ENCODE data around the gene FAM237B. TPM values are rescaled to one million over a fixed set of nuclear protein-coding genes. Genes with fewer than 3 reads are reported as not detected.

The FAM237B gene
- total RNA-seq, 1 donor from 2014 or later: not detected

DNA sequence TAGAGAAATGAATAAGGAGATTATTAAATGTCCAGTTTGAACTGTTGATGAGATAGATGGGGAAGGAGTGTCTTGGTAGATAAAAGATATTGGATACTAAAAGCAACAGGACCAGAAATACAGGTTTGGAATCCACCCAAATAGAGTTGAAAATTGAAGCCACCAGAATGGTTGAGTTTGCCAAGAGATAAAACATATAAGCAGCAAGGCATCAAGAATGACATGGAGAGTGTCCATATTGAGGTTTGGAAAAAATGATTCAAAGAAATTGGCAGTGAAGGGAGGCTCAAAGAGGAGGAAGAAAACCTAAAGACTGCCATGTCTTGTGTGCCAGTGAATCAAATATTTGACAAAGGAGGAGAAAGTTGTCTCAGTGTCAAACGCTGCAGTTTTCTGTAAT, 51.9 kb downstream of the FAM237B start:
- no peaks in the 10 kb centered on the region for H3K36me3 ChIP-seq
- no peaks in the 10 kb centered on the region for H3K9me3 ChIP-seq
- no peak for DNase-seq
- H3K27ac ChIP-seq: no peak overlapping the region
- H3K4me3 ChIP-seq: no peak overlapping the region
- intact Hi-C loops (cut with DNase I): no loop called here
- TF ChIP-seq, protein P1, sequence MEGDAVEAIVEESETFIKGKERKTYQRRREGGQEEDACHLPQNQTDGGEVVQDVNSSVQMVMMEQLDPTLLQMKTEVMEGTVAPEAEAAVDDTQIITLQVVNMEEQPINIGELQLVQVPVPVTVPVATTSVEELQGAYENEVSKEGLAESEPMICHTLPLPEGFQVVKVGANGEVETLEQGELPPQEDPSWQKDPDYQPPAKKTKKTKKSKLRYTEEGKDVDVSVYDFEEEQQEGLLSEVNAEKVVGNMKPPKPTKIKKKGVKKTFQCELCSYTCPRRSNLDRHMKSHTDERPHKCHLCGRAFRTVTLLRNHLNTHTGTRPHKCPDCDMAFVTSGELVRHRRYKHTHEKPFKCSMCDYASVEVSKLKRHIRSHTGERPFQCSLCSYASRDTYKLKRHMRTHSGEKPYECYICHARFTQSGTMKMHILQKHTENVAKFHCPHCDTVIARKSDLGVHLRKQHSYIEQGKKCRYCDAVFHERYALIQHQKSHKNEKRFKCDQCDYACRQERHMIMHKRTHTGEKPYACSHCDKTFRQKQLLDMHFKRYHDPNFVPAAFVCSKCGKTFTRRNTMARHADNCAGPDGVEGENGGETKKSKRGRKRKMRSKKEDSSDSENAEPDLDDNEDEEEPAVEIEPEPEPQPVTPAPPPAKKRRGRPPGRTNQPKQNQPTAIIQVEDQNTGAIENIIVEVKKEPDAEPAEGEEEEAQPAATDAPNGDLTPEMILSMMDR (IDR thresholded peaks at IDR 0.05): no peak
- ATAC-seq: no peak
- no peaks in the 10 kb centered on the region for H3K4me1 ChIP-seq
- H3K27me3 ChIP-seq (ENCODE audit: low read depth): no peaks in the 10 kb centered on the region

GRCh38 chr7:90267263-90267858, 53.7 kb downstream of the FAM237B start:
- intact Hi-C loops (cut with DNase I): no loop called here
- DNase-seq (no peak), ATAC-seq (no peak)
- Histone ChIP-seq H3K36me3 (no peaks in the 10 kb centered on the region), H3K4me3 (no peak overlapping the region), H3K27me3 (ENCODE audit: low read depth) (no peaks in the 10 kb centered on the region), H3K27ac (peak overlapping the region; percentile 0), H3K9me3 (no peaks in the 10 kb centered on the region), H3K4me1 (no peaks in the 10 kb centered on the region)
- TF ChIP-seq, protein P1 (IDR thresholded peaks at IDR 0.05): no peak

DNA sequence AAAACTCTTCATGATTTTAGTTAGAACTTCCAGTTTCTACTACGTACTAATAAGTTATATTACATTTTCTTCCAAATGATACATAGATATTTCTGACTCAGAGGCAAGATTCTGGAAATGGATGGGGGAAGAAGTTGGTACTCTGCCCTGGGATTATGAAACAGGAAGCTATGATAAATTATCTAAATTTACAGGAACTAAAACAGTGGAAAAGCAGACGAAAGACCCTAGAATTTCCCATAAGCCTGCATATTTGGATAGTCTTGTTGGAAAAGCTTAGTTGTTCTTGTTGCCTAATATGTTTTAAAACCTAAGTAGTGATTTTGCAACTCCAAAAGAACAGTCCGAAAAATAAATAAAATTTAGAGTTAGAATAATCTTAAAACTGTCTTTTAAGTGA, 54.3 kb downstream of the FAM237B start:
- intact Hi-C loops (cut with DNase I): no loop called here
- H3K4me3 ChIP-seq: no peak overlapping the region
- DNase-seq (no peak), ATAC-seq (peak in 1 of 2 donors; percentile 43)
- no peaks in the 10 kb centered on the region for H3K4me1 ChIP-seq
- TF ChIP-seq, protein P1 (IDR thresholded peaks at IDR 0.05): no peak
- no peaks in the 10 kb centered on the region for H3K9me3 ChIP-seq
- H3K36me3 ChIP-seq: no peaks in the 10 kb centered on the region
- peak overlapping the region; percentile 33 for H3K27ac ChIP-seq
- no peaks in the 10 kb centered on the region for H3K27me3 ChIP-seq (ENCODE audit: low read depth)

Other genes starting within 250 kb of the FAM237B start
- gene STEAP1, start 166.8 kb downstream of the FAM237B start, total RNA-seq: 8.2 TPM
- 13.4 TPM for gene STEAP2, start 109.6 kb downstream of the FAM237B start, total RNA-seq
- gene CFAP69, start 76.1 kb downstream of the FAM237B start, total RNA-seq: 8.4 TPM
- 21.3 TPM for gene GTPBP10, start 25.4 kb upstream of the FAM237B start, total RNA-seq
- gene CLDN12, start 82.2 kb upstream of the FAM237B start, total RNA-seq: 34.7 TPM
- gene PTTG1IP2, start 148.3 kb upstream of the FAM237B start, total RNA-seq: not detected